Stimulated activated CD4-positive, alpha-beta T cell treated with anti-CD3 and anti-CD28 coated beads, Interleukin-4, amount 100 ng/mL, for 1 hour (primary cell): Measurements from ENCODE around the gene GOLGA5.
"Not testable (repeated sequence)": the region's sequence is repeated elsewhere in the genome, so short reads cannot be mapped to it uniquely, and the experiment has no call there.

Source experiments
- DNase-seq: peaks from one replicate; pipeline ENCODE4 v3.0.0-alpha.2; 2020

Gene GOLGA5

GRCh38 chr14:92793709-92794546 lies at the start of gene GOLGA5:
Gene GOLGA5 (plus strand): TSS chr14:92794305. CDS start chr14:92797438, 3,133 bp downstream.
- DNase-seq: peak; percentile 97

- DNase-seq: no peak
Measured at GRCh38 chr14:92747701-92748258, 46.3 kb upstream of the GOLGA5 start.

GRCh38 chr14:92748259-92749016 lies 45.7 kb upstream of the GOLGA5 start, which contains the start of gene LGMN:
Gene LGMN (minus strand): TSS chr14:92748627. CDS start chr14:92732786, 15,841 bp downstream.
- peak; percentile 79 for DNase-seq

- DNase-seq: peak; percentile 38
Measured at GRCh38 chr14:92750222-92750728, 43.8 kb upstream of the GOLGA5 start.

GRCh38 chr14:92750994-92751400 lies 43.1 kb upstream of the GOLGA5 start:
- no peak for DNase-seq

GRCh38 chr14:92751819-92752218 lies 42.3 kb upstream of the GOLGA5 start:
- no peak for DNase-seq

GRCh38 chr14:92753250-92753649 lies 40.9 kb upstream of the GOLGA5 start:
- DNase-seq: no peak

GRCh38 chr14:92754966-92755365 lies 39.1 kb upstream of the GOLGA5 start:
- no peak for DNase-seq

- DNase-seq: no peak
Measured at GRCh38 chr14:92755495-92755894, 38.6 kb upstream of the GOLGA5 start.

GRCh38 chr14:92756446-92756845 lies 37.7 kb upstream of the GOLGA5 start:
- DNase-seq: no peak

- peak; percentile 30 for DNase-seq
Measured at GRCh38 chr14:92759300-92759678, 34.8 kb upstream of the GOLGA5 start.

- no peak for DNase-seq
Measured at GRCh38 chr14:92759679-92760523, 34.2 kb upstream of the GOLGA5 start.

- no peak for DNase-seq
Measured at GRCh38 chr14:92760524-92760805, 33.6 kb upstream of the GOLGA5 start.

- not testable (repeated sequence) for DNase-seq
Measured at GRCh38 chr14:92763666-92764631, 30.2 kb upstream of the GOLGA5 start.

- DNase-seq: not testable (repeated sequence)
Measured at GRCh38 chr14:92768236-92768635, 25.9 kb upstream of the GOLGA5 start.

GRCh38 chr14:92768795-92769194 lies 25.3 kb upstream of the GOLGA5 start:
- no peak for DNase-seq

- no peak for DNase-seq
Measured at GRCh38 chr14:92770484-92770883, 23.6 kb upstream of the GOLGA5 start.

- no peak for DNase-seq
Measured at GRCh38 chr14:92774572-92774971, 19.5 kb upstream of the GOLGA5 start.

GRCh38 chr14:92775292-92775691 lies 18.8 kb upstream of the GOLGA5 start:
- not testable (repeated sequence) for DNase-seq

- not testable (repeated sequence) for DNase-seq
Measured at GRCh38 chr14:92778868-92779565, 15.1 kb upstream of the GOLGA5 start.
